Breast epithelium (tissue), 4 donors: ENCODE data around the gene GNL1. TPM values are rescaled to one million over a fixed set of nuclear protein-coding genes. Genes with fewer than 3 reads are reported as not detected.

Source experiments
- DNase-seq, 2 donors: peaks; one replicate each; pipeline ENCODE4 v3.0.0-alpha.2; 2019; ENCODE audit warnings: low spot score in 2 of 2
- H3K27ac ChIP-seq, 2 donors: fragments of 200-600 bp; sonication (generic) in 1 of 2; one replicate each; pipeline ENCODE4 v1.5.1; 2016 to 2019; ENCODE audit warnings: mild to moderate bottlenecking in 1 of 2
- H3K27me3 ChIP-seq, 2 donors: fragments of 200-600 bp; sonication (generic) in 1 of 2; one replicate each; pipeline versions ENCODE4 v1.5.1 to v1.6.0; 2017 to 2019; ENCODE audit warnings: control low read depth in 1 of 2, mild to moderate bottlenecking in 1 of 2
- H3K36me3 ChIP-seq: fragments of 200-600 bp; one replicate; pipeline ENCODE4 v1.5.1; 2019
- H3K4me1 ChIP-seq, 2 donors: fragments of 200-600 bp; sonication (generic); one replicate each; pipeline ENCODE4 v1.5.1; 2016 to 2019; ENCODE audit warnings: control low read depth in 1 of 2
- H3K4me3 ChIP-seq, 3 donors: fragments of 200-600 bp; sonication (generic); 1 replicate in 2 of 3; 2 replicates in 1 of 3; pipeline ENCODE4 v1.5.1; 2016 to 2019; ENCODE audit warnings: mild to moderate bottlenecking in 3 of 3, moderate library complexity in 2 of 3
- H3K9me3 ChIP-seq, 2 donors: fragments of 200-600 bp; sonication (generic) in 1 of 2; one replicate each; pipeline ENCODE4 v1.5.1; 2016 to 2019; ENCODE audit warnings: control low read depth in 1 of 2
- POLR2A ChIP-seq: fragments of 450-650 bp; IDR thresholded peaks from one replicate; pipeline ENCODE4 v1.6.1; 2016; ENCODE audit warnings: antibody characterized with exemption, mild to moderate bottlenecking, moderate library complexity
- POLR2AphosphoS5 ChIP-seq, 3 donors: sonication (generic); formaldehyde crosslinking; IDR thresholded peaks; one replicate each; pipeline ENCODE4 v1.6.1; 2017; ENCODE audit warnings: antibody characterized with exemption in 3 of 3
- intact Hi-C: fragments of 100-400 bp; cut with DNase I; formaldehyde crosslinking; loops from one replicate; pipeline ENCODE4 v1.15.1; 2023; ENCODE audit warnings: low total_unique reads
- total RNA-seq, 3 donors: library from RNA; depleted of rRNA; stranded (reverse); fragments of >200 nt; gene quantifications; one replicate each; pipeline ENCODE4 v1.1.0, GENCODE V29; 2016
- TF ChIP-seq, protein P1 (sequence below), 3 donors: fragments of 450-650 bp; IDR thresholded peaks; one replicate each; pipeline ENCODE4 v1.5.1; 2016 to 2017; ENCODE audit warnings: antibody characterized with exemption in 3 of 3, mild to moderate bottlenecking in 3 of 3, moderate library complexity in 3 of 3

Gene GNL1
- total RNA-seq, 3 donors from 2014 or later: 39.7 to 51.2 (median 47.5) TPM

DNA sequence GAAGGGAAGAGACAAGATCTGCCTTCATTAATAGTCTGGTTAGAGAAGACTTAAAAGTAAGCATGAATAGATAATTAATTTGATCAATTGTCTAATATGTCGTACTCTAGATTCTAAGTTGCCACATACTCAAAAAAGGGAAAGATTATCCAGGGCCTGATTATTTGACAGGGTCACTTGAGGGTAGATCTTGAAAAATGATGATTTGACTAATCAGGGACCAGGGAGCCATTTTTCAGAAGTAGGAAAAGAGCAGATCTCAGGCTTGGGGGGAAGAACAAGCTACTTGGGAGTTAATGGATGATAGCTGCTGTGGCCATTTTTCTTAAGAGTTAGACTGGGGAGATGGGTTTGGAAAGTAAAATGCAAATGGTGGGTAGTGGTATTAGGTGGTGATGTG, 36.0 kb upstream of the GNL1 start:
- Histone ChIP-seq H3K9me3 (no peaks in the 10 kb centered on the region), H3K4me1 (peaks cover 5 to 6% of the 10 kb centered on the region in 2 donors), H3K27ac (peak overlapping the region in 1 of 2 donors; percentile 26), H3K27me3 (no peaks in the 10 kb centered on the region), H3K36me3 (no peaks in the 10 kb centered on the region), H3K4me3 (no peak overlapping the region)
- intact Hi-C loops: no loop called here
- DNase-seq: no peak
- TF ChIP-seq POLR2AphosphoS5 (IDR thresholded peaks at IDR 0.05): no peak
- no peak for TF ChIP-seq POLR2A
- TF ChIP-seq, protein P1, sequence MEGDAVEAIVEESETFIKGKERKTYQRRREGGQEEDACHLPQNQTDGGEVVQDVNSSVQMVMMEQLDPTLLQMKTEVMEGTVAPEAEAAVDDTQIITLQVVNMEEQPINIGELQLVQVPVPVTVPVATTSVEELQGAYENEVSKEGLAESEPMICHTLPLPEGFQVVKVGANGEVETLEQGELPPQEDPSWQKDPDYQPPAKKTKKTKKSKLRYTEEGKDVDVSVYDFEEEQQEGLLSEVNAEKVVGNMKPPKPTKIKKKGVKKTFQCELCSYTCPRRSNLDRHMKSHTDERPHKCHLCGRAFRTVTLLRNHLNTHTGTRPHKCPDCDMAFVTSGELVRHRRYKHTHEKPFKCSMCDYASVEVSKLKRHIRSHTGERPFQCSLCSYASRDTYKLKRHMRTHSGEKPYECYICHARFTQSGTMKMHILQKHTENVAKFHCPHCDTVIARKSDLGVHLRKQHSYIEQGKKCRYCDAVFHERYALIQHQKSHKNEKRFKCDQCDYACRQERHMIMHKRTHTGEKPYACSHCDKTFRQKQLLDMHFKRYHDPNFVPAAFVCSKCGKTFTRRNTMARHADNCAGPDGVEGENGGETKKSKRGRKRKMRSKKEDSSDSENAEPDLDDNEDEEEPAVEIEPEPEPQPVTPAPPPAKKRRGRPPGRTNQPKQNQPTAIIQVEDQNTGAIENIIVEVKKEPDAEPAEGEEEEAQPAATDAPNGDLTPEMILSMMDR (IDR thresholded peaks at IDR 0.05): no peak

DNA sequence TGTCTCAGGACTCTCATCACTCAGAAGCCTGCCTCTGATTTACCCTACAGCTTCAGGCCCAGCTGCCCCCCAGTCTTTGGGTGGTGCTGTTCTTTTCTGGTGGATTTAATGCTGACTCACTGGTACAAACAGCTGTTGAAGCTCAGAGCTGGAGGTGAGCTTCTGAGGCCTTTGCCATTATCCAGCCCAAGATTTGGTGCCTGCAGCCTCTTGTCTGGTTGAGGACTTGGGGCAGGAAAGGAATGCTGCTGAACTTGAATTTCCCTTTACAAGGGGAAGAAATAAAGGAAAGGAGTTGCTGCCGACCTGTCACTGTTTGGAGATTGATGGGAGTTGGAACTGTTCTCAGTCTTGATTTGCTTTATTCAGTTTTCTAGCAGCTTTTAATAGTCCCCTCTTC, 34.7 kb upstream of the GNL1 start:
- H3K4me3 ChIP-seq: no peak overlapping the region
- no peak for TF ChIP-seq POLR2AphosphoS5 (IDR thresholded peaks at IDR 0.05)
- TF ChIP-seq, protein P1 (IDR thresholded peaks at IDR 0.05): no peak
- no peak for TF ChIP-seq POLR2A
- H3K27me3 ChIP-seq: no peaks in the 10 kb centered on the region
- peaks cover 7% of the 10 kb centered on the region for H3K36me3 ChIP-seq
- no peak for DNase-seq
- peak overlapping the region; percentile 23 to 74 for H3K27ac ChIP-seq
- peaks cover 5 to 6% of the 10 kb centered on the region in 2 donors for H3K4me1 ChIP-seq
- intact Hi-C loops: no loop called here
- no peaks in the 10 kb centered on the region for H3K9me3 ChIP-seq

DNA sequence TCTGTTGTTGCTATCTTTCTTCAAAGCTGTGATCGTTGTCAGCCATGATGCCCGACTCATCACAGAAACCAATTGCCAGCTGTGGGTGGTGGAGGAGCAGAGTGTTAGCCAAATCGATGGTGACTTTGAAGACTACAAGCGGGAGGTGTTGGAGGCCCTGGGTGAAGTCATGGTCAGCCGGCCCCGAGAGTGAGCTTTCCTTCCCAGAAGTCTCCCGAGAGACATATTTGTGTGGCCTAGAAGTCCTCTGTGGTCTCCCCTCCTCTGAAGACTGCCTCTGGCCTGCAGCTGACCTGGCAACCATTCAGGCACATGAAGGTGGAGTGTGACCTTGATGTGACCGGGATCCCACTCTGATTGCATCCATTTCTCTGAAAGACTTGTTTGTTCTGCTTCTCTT, 34.2 kb upstream of the GNL1 start:
- Histone ChIP-seq H3K4me3 (no peak overlapping the region), H3K36me3 (peaks cover 12% of the 10 kb centered on the region), H3K27me3 (no peaks in the 10 kb centered on the region), H3K4me1 (peaks cover 5 to 6% of the 10 kb centered on the region in 2 donors), H3K9me3 (no peaks in the 10 kb centered on the region), H3K27ac (peak overlapping the region; percentile 23 to 74)
- no peak for DNase-seq
- intact Hi-C loops: no loop called here
- TF ChIP-seq, protein P1 (IDR thresholded peaks at IDR 0.05): no peak
- TF ChIP-seq POLR2AphosphoS5 (IDR thresholded peaks at IDR 0.05) (no peak), POLR2A (no peak)

DNA sequence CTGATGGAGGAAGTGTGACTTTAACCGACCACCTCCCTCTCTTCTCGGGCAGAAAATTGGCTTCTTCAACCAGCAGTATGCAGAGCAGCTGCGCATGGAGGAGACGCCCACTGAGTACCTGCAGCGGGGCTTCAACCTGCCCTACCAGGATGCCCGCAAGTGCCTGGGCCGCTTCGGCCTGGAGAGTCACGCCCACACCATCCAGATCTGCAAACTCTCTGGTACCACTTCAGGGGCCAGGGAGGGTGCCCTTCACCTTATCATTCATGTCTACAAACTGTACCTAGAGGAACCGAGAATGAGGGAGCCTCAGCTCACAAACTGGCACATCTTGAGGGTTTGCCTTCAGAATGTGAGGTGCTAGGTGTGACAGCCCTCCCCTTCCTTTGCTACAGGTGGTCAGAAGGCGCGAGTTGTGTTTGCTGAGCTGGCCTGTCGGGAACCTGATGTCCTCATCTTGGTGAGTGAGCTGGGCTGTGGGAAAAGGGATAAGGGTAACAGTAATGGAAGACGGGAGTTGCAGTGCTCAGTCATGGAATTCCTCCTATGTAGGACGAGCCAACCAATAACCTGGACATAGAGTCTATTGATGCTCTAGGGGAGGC, 33.6 kb upstream of the GNL1 start:
- Histone ChIP-seq H3K4me1 (peaks cover 5 to 6% of the 10 kb centered on the region in 2 donors), H3K4me3 (no peak overlapping the region), H3K36me3 (peaks cover 17% of the 10 kb centered on the region), H3K27me3 (no peaks in the 10 kb centered on the region), H3K9me3 (no peaks in the 10 kb centered on the region), H3K27ac (peak overlapping the region; percentile 8 to 74)
- intact Hi-C loops: no loop called here
- DNase-seq: no peak
- no peak for TF ChIP-seq POLR2AphosphoS5 (IDR thresholded peaks at IDR 0.05)
- TF ChIP-seq, protein P1 (IDR thresholded peaks at IDR 0.05): no peak
- TF ChIP-seq POLR2A: no peak

DNA sequence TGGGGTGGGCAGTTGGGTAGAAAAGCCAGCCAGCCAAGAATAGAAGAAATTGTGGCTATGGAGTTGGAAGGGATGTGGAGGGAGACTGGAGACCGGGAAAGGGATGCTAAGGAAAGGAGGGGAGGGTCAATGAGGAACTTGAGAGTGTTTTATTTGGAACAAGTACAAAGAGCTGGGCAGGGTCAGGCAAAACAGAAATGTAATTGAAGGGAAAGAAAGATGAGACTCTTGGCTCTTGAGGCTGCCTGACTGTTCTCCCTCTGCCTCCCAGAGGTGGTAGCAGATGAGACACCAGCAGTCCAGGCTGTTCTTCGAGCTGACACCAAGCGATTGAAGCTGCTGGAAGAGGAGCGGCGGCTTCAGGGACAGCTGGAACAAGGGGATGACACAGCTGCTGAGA, 27.6 kb upstream of the GNL1 start:
- no peak for DNase-seq
- Histone ChIP-seq H3K36me3 (peaks cover 17% of the 10 kb centered on the region), H3K9me3 (no peaks in the 10 kb centered on the region), H3K27ac (no peak overlapping the region), H3K4me1 (no peaks in the 10 kb centered on the region), H3K27me3 (no peaks in the 10 kb centered on the region), H3K4me3 (no peak overlapping the region)
- intact Hi-C loops: no loop called here
- TF ChIP-seq POLR2AphosphoS5 (IDR thresholded peaks at IDR 0.05): no peak
- no peak for TF ChIP-seq POLR2A
